Right lobe of liver (tissue), 6 donors: ENCODE results near the gene ELOVL2. TPM values are rescaled to one million over a fixed set of nuclear protein-coding genes. Genes with fewer than 3 reads are reported as not detected.
"Not testable (repeated sequence)": the region's sequence is repeated elsewhere in the genome, so short reads cannot be mapped to it uniquely, and the experiment has no call there.

Experiments
- ATAC-seq, 4 donors: fragments of 200-7000 bp; cut with Tn5 transposase; one replicate each; pipeline ENCODE4 v1.9.1; 2020; ENCODE audit warnings: mild to moderate bottlenecking in 4 of 4, moderate library complexity in 4 of 4
- DNase-seq, 3 donors: peaks; one replicate each; pipeline ENCODE4 v3.0.0-alpha.2; 2020
- H3K27ac ChIP-seq, 3 donors: fragments of 200-600 bp; one replicate each; pipeline ENCODE4 v1.8.0; 2022
- H3K27me3 ChIP-seq, 2 donors: fragments of 200-600 bp; one replicate each; pipeline ENCODE4 v1.8.0; 2022
- H3K36me3 ChIP-seq, 4 donors: fragments of 200-600 bp; sonication (generic) in 1 of 4; one replicate each; pipeline versions ENCODE4 v1.5.1 to v1.8.0; 2017 to 2022; ENCODE audit warnings: control low read depth in 1 of 4
- H3K4me1 ChIP-seq, 4 donors: fragments of 200-600 bp; sonication (generic) in 1 of 4; one replicate each; pipeline versions ENCODE4 v1.5.1 to v1.8.0; 2017 to 2022; ENCODE audit warnings: control low read depth in 1 of 4
- H3K4me3 ChIP-seq, 3 donors: fragments of 200-600 bp; one replicate each; pipeline ENCODE4 v1.8.0; 2022
- H3K9me3 ChIP-seq, 4 donors: fragments of 200-600 bp; sonication (generic) in 1 of 4; one replicate each; pipeline versions ENCODE4 v1.5.1 to v1.8.0; 2017 to 2022; ENCODE audit warnings: control low read depth in 1 of 4
- CTCF ChIP-seq, 4 donors: fragments of 200-600 bp in 3 of 4; fragments of 450-650 bp in 1 of 4; IDR thresholded peaks; one replicate each; pipeline versions ENCODE4 v1.5.1 to v1.8.0; 2016 to 2022; ENCODE audit warnings: antibody characterized with exemption in 4 of 4, mild to moderate bottlenecking in 2 of 4
- POLR2A ChIP-seq: fragments of 450-650 bp; IDR thresholded peaks from one replicate; pipeline ENCODE4 v1.6.1; 2017; ENCODE audit warnings: antibody characterized with exemption, mild to moderate bottlenecking
- WGBS: methylation state at CpG from one replicate; pipeline ENCODE4 v1.1.6; 2018; ENCODE audit warnings: low coverage, low lambda C conversion rate; ENCODE audit not compliant: insufficient coverage; ENCODE audit errors: missing lambda C conversion rate; 5-methylcytosine and 5-hydroxymethylcytosine counted together
- intact Hi-C, 2 donors: fragments of 100-400 bp; cut with DNase I; formaldehyde crosslinking; loops; one replicate each; pipeline versions ENCODE4 v1.11.2 to v1.14.1; 2022
- long read RNA-seq: library from polyadenylated mRNA; unstranded; transcript quantifications from one replicate; pipeline ENCODE4 v2.0.0, GENCODE V29; 2019
- total RNA-seq, 6 experiments: library from RNA; depleted of rRNA in 2 of 6; stranded (reverse); fragments of >200 nt in 2 of 6; fragmentation: NEBNext Ultra II Directional in 3 of 6; extraction: Animal tissue kit (Norgen Biotek cat#: 25700) in 3 of 6; gene quantifications; one replicate each; pipeline versions ENCODE4 v1.1.0 to v1.2.4, GENCODE V29; 2016 to 2023
- donor health status: DM: no; HTN: yes; CAD: no.
- donor health status: DM: no; HTN: no; CAD: no.
- donor health status: DM: no; HTN: no; CAD: no.
- donor health status: DM: no; HTN: yes; CAD: no.
- donor health status: DM: no; HTN: yes; CAD: no.

ELOVL2 gene
- 10 to 100 TPM in 5 of 6 experiments, 1 to 10 TPM in 1; 7.1 to 24.4 (median 14.4) TPM for total RNA-seq
- long read RNA-seq, partial matches to known transcripts: 3 of 7 reads
- long read RNA-seq, other reads (novel, unspliced or antisense): 1 of 7 reads

- peaks cover 0 to 8% (median 0%) of the 10 kb centered on the region in 4 donors for H3K4me1 ChIP-seq
- intact Hi-C loops: no loop called here
- H3K4me3 ChIP-seq: peak within 1 kb of the TSS; percentile 59 to 74 (median 59)
- ATAC-seq: peak; percentile 79 to 89 (median 86)
- DNase-seq: peak; percentile 58 to 69 (median 64)
- H3K36me3 ChIP-seq: no peaks in the 10 kb centered on the region
- H3K27me3 ChIP-seq: no peaks in the 10 kb centered on the region
- WGBS: 33% methylated on average over 4 of the region's 124 CpGs
- TF ChIP-seq POLR2A: no peak
- peak; percentile 57 to 96 (median 75) for TF ChIP-seq CTCF (IDR thresholded peaks at IDR 0.05)
- no peaks in the 10 kb centered on the region for H3K9me3 ChIP-seq
- H3K27ac ChIP-seq: peak within 1 kb of the TSS; percentile 16 to 51 (median 19)
These were observed at the start of gene ELOVL2 for GRCh38 chr6:11043961-11044711. Gene ELOVL2, minus strand, starts transcription at chr6:11044305. Its CDS starts 75 bp downstream, at chr6:11044230.

GRCh38 chr6:11093376-11093625, 49.2 kb upstream of the ELOVL2 start:
- Histone ChIP-seq H3K27ac (peak overlapping the region; percentile 93 to 99 (median 96)), H3K4me1 (peaks cover 0 to 12% (median 3%) of the 10 kb centered on the region in 4 donors), H3K9me3 (no peaks in the 10 kb centered on the region), H3K27me3 (no peaks in the 10 kb centered on the region), H3K4me3 (peak overlapping the region; percentile 89 to 99 (median 99)), H3K36me3 (no peaks in the 10 kb centered on the region)
- DNase-seq: no peak
- 0% methylated on average over 17 of the region's 17 CpGs for WGBS
- peak in 1 of 4 donors; percentile 12 for ATAC-seq
- intact Hi-C loops: no loop called here
- no peak for TF ChIP-seq CTCF (IDR thresholded peaks at IDR 0.05)

GRCh38 chr6:11092668-11093375, 48.7 kb upstream of the ELOVL2 start:
- H3K36me3 ChIP-seq: no peaks in the 10 kb centered on the region
- no peak for DNase-seq
- no peak for TF ChIP-seq CTCF (IDR thresholded peaks at IDR 0.05)
- TF ChIP-seq POLR2A: no peak
- intact Hi-C loops: no loop called here
- H3K27ac ChIP-seq: peak overlapping the region; percentile 93 to 99 (median 96)
- no peaks in the 10 kb centered on the region for H3K27me3 ChIP-seq
- H3K4me1 ChIP-seq: peaks cover 0 to 12% (median 3%) of the 10 kb centered on the region in 4 donors
- H3K4me3 ChIP-seq: peak overlapping the region; percentile 89 to 99 (median 99)
- ATAC-seq: peak; percentile 1 to 9 (median 5)
- WGBS: 2% methylated on average over 10 of the region's 10 CpGs
- no peaks in the 10 kb centered on the region for H3K9me3 ChIP-seq

GRCh38 chr6:11091141-11091540, 47.0 kb upstream of the ELOVL2 start:
- H3K27ac ChIP-seq, H3K27me3 ChIP-seq, H3K9me3 ChIP-seq, H3K4me3 ChIP-seq, DNase-seq, intact Hi-C loops, H3K36me3 ChIP-seq, ATAC-seq: not testable (repeated sequence)
- 86% methylated on average over 5 of the region's 5 CpGs for WGBS
- peaks cover 0 to 12% (median 3%) of the 10 kb centered on the region in 4 donors for H3K4me1 ChIP-seq

GRCh38 chr6:11089695-11090094, 45.6 kb upstream of the ELOVL2 start:
- TF ChIP-seq POLR2A (no peak), CTCF (IDR thresholded peaks at IDR 0.05) (no peak)
- DNase-seq: no peak
- Histone ChIP-seq H3K4me1 (no peaks in the 10 kb centered on the region), H3K9me3 (no peaks in the 10 kb centered on the region), H3K4me3 (no peak overlapping the region), H3K36me3 (no peaks in the 10 kb centered on the region), H3K27me3 (no peaks in the 10 kb centered on the region), H3K27ac (no peak overlapping the region)
- no CpG with 5 or more reads among the region's 1 CpG for WGBS
- intact Hi-C loops: no loop called here
- ATAC-seq: no peak

- WGBS: 83% methylated on average over 1 of the region's 47 CpGs
- DNase-seq, H3K9me3 ChIP-seq, H3K36me3 ChIP-seq, intact Hi-C loops, H3K27ac ChIP-seq, H3K4me1 ChIP-seq, H3K4me3 ChIP-seq, H3K27me3 ChIP-seq, ATAC-seq: not testable (repeated sequence)
These were observed 43.2 kb upstream of the ELOVL2 start for GRCh38 chr6:11087141-11087812.
